GM12875 (cell line): Measurements from ENCODE around the gene ZNF236.
"Not testable (repeated sequence)": the region's sequence is repeated elsewhere in the genome, so short reads cannot be mapped to it uniquely, and the experiment has no call there.

Source experiments
- H3K4me3 ChIP-seq: one replicate; pipeline ENCODE4 v1.5.1; 2011; ENCODE audit warnings: low read depth, low read length, control low read depth
- CTCF ChIP-seq: IDR thresholded peaks from 2 replicates; pipeline ENCODE4 v1.5.1; 2011; ENCODE audit warnings: low read depth, mild to moderate bottlenecking, control low read depth, inconsistent platforms, low read length, moderate library complexity, borderline replicate concordance; ENCODE audit not compliant: insufficient read depth

Gene ZNF236

GRCh38 chr18:76943542-76944339 lies 121.4 kb downstream of the ZNF236 start:
- TF ChIP-seq CTCF, result no peak
- H3K4me3 ChIP-seq, result no peak overlapping the region

GRCh38 chr18:76944346-76944745 lies 122.0 kb downstream of the ZNF236 start:
- not testable (repeated sequence) for H3K4me3 ChIP-seq

- H3K4me3 ChIP-seq, result no peak overlapping the region
- no peak for TF ChIP-seq CTCF
These were observed 126.0 kb downstream of the ZNF236 start for GRCh38 chr18:76948345-76948744.

GRCh38 chr18:76951456-76952247 lies 129.3 kb downstream of the ZNF236 start:
- no peak overlapping the region for H3K4me3 ChIP-seq
- no peak for TF ChIP-seq CTCF

- TF ChIP-seq CTCF, result no peak
- H3K4me3 ChIP-seq, result no peak overlapping the region
These were observed 130.4 kb downstream of the ZNF236 start for GRCh38 chr18:76952747-76953146.

- TF ChIP-seq CTCF, result no peak
These were observed 130.8 kb downstream of the ZNF236 start for GRCh38 chr18:76953156-76953555.

GRCh38 chr18:76953583-76954233 lies 131.4 kb downstream of the ZNF236 start:
- TF ChIP-seq CTCF, result no peak
- no peak overlapping the region for H3K4me3 ChIP-seq

More at GRCh38 chr18:76953156-76953555, 130.8 kb downstream of the ZNF236 start:
- no peak overlapping the region for H3K4me3 ChIP-seq
